Left renal cortex interstitium (tissue), 4 donors: ENCODE measurements around the gene PHOSPHO1. TPM values are rescaled to one million over a fixed set of nuclear protein-coding genes. Genes with fewer than 3 reads are reported as not detected.

ENCODE experiments used
- DNase-seq, 4 donors: peaks; one replicate each; pipeline ENCODE4 v3.0.0-alpha.2; 2013; ENCODE audit warnings: low read depth in 4 of 4, low spot score in 2 of 4, missing footprints in 1 of 4
- polyA plus RNA-seq, 4 donors: library from polyadenylated mRNA; unstranded; fragments of 120-200 nt; gene quantifications; one replicate each; pipeline ENCODE4 v1.2.1, GENCODE V29; 2013; ENCODE audit not compliant: insufficient read length in 4 of 4

The PHOSPHO1 gene
- polyA plus RNA-seq, 4 donors: 1.4 to 2.8 (median 2.1) TPM

DNA sequence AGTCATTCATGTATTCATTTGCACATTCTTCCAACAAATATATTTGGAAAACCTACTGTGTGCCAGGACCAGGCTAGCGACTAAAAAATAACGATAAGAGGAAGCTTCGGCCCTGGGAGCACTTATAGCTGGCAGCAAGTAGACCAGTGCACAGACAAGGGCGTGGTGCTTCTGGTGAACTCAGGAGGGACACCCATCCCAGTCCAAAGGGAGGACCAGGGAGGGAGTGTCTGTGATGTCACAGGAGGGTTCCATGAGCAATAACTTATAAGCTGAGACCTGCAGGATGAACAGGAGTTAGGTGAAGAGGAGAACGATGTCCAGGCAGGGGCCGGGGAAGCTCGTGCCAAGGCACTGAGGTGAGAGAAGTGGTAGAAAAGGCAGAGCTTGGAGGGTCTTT lies 17.4 kb upstream of the PHOSPHO1 start:
- no peak for DNase-seq

DNA sequence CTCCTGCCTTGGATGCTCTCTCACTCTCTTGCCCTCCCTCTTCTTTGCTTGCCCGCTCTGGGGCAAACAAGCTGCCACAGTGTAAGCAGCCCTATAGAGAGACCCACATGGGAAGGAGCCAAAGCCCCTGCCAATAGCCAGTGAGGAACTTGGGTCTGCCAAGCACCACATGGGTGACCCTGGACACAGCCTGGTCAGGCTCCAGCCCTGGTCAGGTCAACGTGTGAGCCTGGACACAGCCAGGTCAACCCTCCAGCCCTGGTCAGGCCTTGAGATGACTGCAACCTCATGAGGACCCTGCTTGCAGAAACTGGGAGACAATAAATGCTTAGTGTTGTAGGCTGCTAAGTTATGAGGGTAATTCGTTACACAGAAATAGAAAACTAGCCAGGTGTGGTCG lies 14.3 kb upstream of the PHOSPHO1 start:
- no peak for DNase-seq

DNA sequence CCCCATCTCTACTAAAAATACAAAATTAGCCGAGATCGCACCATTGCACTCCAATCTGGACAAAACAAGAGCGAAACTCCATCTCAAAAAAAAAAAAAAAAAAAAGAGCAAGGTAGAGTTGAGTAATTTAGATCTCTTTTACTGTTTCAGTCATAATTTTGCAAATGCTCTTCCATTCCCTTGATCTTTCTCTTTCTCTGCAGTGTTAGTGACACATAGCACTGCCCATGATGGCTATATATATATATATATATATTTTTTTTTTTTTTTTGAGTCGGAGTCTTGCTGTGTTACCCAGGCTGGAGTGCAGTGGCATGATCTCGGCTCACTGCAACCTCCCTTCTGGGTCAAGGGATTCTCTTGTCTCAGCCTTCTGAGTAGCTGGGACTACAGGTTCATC lies 12.2 kb upstream of the PHOSPHO1 start:
- no peak for DNase-seq

DNA sequence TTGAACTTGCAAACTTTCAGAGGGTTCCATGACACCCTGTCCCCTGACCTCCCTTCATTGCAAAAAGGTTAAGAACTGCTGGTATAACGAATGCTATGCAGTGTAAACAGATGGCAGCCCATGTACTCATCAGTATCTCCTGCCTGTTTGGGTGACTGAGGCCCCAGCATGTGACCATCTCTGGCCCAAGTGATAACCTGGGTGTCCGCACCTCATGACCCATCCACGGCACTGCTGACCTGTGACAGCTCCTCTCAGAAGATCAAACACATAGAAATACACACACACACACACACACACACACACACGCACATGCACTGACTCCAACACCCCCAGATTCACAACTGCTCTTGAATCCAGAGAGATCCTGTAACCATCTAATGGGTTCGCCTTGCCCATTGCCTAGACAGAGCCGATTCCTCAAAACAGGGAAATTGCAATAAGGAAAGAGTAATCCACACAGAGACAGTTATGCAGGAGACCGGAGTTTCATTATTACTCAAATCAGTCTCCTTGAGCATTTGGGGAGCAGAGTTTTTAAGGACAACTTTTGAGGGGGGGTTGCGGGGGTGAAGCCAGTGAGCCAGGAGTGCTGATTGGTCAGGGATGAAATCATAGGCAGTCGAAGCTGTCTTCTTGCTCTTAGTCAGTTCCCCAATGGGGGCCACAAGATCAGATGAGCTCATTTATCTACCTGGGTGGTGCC lies 11.3 kb upstream of the PHOSPHO1 start:
- DNase-seq: no peak

DNA sequence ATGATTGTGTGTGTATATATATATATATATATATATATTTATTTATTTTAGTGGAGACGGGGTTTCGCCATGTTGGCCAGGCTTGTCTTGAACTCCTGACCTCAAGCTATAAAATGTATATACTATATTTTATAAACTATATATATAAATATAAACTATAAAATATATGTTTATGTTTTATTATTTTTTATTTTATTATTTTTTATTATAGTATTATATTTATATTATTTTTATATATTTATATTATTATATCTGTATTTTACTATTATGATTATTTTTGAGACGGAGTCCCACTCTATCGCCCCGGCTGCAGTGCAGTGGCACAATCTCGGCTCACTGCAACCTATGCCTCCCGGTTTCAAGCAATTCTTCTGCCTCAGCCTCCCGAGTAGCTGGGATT lies 10.5 kb upstream of the PHOSPHO1 start:
- no peak for DNase-seq

DNA sequence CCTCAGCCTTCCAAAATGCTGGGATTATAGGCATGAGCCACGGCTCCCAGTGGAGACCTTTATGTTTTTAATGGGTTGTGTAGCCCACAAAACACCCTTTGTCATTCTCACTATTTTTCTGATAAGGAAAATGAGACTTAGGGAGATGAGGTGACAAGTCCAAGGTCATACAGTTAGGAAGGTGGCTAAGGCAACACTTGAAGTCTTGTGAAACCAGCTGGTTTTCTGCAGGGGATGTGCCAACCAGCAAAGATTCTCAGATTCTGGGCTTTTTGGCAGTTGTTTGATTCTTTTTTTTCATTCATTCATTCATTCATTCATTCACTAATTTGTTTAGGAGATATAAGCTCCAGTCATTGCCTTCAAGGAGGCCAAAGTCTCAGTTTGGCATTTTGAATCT lies 10.0 kb upstream of the PHOSPHO1 start:
- DNase-seq: no peak

DNA sequence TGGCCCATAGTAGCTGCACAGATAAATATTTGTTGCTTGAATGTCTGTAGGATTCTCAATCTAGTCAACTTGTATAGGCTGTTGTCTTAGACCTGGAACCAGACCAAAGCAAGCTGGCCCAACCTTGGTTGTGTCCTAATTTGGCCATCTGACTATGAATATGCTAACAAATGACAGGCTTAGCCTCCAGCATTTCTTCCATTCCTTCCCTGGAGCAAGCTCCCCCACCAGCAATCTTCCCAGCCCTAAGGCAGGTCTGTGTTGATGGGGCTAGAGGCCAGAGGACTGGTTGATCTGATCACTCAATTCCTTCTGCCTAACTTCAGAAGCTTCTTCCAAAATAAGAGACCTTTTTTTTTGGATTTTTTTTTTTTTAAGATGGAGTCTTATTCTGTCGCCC lies 9.4 kb upstream of the PHOSPHO1 start:
- no peak for DNase-seq

DNA sequence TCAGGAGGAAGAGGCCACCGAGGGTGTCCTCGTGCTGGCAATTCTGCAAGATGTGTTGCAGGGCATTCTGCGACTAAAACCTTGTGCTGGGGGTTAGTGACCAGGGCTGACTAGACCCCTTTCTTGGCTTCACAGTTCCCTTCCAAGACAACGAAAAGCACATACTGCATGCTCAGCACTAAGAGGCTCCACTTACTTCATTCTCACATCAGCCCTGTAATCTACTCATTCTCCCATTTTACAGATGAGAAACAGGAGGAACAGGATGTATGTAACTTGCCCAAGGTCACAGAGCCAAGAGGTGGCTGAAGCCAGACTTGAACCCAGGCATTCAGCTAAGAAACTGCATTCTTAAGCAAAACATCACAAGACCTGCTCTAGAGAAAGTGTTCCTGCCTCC lies 5.3 kb upstream of the PHOSPHO1 start:
- no peak for DNase-seq

DNA sequence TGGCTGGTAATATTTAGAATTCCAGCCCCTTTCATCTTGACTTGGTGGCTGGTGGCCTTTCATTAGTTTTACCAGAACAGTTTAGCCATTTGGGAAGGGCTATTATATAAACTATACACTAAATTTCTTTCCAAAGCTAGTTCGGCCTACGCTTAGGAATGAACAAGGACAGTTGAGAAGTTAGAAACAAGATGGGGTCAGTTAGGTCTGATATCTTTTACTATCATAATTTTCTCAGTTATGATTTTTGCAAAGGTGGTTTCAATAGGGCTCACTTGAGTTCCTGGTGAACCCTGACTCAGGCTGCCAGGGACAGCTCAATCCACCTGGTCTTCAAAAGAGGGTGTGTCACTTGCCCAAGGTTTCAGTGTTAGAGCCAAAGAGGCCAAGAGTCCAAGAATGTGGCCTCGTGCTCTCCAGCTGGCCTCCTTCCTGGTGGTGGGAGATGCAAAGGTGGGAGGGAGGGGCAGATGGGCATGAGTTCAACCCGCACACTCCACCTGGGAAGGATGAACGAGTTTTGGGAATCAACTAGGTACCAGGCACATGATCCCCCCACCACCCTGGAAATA lies 4.0 kb upstream of the PHOSPHO1 start:
- no peak for DNase-seq

DNA sequence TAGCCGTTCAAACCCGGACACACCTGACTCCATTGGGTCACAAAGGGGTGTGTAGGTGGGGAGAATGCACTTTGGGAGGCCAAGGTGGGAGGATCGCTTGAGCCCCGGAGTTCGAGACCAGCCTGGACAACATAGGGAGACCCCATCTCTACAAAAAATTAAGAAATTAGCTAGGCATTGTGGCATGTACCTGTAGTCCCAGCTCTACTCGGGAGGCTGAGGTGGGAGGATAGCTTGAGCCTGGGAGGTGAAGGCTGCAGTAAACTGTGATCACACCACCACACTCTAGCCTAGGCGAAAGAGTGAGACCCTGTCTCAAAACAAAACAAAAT lies 942 bp upstream of the PHOSPHO1 start:
- no peak for DNase-seq

DNA sequence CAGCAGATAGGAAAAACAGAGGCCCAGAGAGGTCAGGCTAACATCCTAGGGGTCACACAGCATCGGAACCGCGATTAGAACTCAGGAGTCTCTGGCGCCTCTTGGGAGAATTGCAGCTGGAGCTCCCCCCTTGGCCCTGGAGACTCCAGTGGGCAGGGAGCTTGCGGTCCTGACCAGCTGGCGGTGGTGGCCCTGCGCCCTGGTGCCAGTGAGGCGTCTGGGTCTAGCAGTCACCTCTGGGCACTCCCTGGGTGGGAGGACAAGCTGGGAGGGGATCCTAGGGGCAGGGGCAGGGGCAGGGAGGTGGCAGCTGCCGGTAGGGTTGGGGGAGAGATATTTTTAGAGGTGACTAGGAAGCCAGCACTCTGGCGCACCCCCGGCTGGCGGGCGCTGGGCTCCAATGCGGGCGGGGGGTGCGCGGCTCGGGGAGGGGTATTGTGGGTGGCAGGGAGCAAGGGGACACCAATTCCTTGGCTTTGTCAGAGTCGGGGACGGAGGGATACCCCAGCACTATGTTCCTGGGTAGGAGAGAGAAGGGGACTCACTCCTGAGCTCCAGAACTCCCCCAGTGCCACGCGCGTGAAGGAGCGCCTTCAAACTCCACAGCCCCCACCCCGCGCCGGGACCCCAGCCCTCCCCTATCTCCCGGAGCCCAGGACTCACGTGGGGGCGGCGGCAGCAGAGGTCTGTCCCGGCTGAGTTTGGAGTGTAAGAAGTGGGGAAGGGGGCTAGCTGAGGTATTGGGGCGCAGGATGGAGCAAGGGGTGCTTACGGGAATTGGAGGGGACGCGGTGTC lies 584 bp downstream of the PHOSPHO1 start:
- no peak for DNase-seq

DNA sequence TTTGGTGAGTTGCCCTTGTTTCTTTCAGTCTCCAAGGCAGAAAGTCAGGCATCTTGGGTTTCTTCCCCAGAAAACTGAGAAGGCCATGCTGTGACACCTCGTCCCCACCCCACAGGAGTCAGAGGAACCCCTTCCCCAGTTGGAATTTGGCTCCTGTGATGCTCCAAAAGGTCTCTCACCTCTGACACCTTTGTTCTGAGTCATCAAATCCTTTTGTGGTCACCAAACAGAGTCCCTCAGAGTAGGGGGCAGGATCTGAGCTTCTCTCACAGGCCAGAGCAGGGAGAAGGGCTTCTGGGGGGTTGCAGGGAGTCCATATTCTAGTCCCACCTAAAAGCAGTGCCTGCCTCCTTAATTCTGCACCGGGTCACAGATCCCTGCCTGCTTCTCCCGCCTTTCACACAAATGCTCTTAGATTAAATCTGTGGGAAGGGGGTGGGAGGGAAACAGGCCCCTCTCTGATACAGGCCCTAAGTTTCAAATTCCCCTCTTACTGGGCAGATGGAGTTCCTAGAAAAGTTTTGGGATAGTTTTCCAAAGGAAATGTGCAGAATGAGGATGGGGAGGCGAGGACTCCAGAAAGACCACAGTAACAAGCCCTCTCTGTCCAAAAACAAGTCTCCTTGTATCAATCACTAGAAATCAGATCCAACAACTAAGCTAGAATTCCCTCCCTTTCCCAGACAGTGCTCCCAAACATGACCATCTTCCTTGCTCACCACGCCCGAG lies 1.3 kb downstream of the PHOSPHO1 start:
- no peak for DNase-seq

DNA sequence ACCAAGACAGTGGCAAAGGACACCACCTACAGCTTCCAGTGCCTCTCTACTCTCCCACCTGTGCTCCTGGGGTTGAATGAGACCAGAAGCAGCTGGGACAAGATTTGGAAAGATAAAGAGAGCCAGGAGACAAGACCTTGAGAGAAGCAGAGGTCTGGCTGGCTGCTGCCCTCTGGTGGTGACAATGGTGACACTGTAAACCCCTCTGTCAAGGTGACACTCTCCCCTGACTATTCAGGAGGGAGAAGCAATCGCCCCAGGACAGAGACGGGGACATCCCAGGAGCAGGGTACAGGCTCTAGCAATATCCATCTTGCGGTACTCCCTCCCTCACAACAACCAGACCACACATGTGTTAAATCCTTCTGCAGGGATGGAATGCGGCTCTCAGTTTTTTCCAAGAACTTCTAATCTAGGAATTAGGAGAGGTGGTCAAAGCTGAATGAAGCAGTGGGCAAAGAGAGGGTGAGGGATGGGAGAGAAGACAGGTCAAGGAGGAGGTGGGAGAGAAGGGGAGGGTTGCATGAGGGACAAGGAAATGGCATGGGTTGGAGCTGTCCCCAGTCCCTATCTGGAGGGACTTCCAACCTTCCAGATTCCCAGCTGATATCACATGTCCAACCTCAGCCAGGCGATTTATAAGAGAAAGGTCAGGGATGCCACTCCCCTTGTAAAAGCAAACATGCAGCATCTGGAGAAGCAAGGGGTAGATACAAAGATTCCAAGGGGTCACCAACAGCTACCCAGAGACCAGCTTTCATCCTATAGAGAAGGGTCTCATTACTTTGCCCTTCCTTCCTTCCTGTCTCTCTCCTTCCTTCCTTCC lies 2.9 kb downstream of the PHOSPHO1 start:
- peak in 1 of 4 donors; percentile 58 for DNase-seq

DNA sequence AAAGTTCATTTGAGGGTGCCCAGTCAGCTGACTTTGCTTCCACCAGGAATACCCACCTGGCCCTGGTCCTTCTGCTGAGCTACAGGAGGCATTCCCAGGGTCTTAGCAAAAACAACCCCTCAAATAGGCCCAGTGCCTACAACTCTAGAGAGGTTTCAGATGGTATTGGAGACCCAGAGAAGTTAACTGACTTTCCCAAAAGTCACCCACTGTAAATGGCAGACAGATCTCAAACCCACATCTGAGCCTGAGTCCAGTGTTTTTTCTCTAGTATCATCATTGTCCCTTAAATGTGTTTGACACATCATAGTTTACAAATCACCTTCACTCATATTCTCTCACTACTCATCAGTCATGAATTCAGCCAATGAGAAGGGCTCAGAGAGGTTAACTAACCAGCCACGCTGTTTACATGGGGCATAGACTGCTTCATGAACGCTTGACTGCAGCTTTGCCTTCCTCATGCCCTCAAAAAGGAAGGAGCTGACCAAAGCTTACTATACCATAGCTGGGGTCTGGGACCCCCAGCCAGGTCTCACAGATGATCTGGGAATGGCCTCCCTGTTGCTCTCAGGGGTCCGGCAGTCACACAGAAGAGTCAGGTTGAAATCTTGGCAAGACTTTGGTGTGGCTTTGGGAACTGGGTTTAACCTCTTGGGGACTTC lies 3.7 kb downstream of the PHOSPHO1 start:
- no peak for DNase-seq

DNA sequence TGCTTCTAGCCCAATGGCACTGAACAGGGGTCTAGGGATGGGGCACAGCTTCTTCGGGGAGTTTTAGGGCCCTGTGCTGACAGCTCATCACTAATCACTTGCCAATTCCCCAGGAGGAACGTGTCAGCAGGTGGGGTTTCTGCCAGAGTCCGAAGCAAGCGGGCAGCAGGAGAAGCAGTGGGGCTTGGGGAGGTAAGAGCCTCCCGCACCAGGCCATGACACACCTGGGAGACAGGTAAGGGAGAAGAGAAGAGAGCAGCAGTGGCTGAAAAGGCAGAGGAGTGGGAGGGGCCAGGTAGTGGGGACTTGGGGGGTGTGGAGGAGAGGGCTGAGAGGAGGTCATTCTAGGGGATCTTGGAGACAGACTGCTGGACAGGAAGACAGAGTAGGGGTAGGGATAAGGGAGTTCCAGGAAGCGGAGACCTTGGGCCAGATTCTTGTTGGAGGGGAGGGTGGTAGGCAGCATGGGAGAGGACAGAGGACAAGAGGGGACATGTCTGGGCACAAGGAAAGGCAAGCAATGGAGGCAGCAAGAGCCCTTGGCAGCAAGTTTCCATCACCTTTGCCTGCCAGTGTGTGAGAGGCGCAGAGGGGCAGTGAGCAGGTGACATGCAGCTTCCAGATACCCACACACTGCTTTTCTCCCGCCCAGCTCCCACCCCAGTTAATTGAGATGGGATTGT lies 4.9 kb downstream of the PHOSPHO1 start:
- no peak for DNase-seq

DNA sequence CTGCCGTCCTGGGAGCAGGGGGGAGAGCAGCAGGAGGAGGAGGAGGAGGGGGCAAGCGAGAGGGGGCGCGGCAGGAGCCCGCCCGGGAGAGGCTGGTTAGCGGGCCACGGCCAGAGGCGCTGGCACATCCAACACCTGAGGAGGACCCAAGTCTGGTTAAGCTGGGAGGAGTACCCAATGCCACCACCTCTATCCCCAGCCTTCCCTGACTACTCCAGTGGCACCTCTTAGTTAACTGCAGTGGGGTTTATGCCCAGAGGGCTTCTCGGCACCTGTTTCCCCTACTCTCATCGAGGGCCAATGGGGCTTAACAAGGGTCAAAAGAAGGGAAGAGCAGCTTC lies 5.6 kb downstream of the PHOSPHO1 start:
- no peak for DNase-seq

DNA sequence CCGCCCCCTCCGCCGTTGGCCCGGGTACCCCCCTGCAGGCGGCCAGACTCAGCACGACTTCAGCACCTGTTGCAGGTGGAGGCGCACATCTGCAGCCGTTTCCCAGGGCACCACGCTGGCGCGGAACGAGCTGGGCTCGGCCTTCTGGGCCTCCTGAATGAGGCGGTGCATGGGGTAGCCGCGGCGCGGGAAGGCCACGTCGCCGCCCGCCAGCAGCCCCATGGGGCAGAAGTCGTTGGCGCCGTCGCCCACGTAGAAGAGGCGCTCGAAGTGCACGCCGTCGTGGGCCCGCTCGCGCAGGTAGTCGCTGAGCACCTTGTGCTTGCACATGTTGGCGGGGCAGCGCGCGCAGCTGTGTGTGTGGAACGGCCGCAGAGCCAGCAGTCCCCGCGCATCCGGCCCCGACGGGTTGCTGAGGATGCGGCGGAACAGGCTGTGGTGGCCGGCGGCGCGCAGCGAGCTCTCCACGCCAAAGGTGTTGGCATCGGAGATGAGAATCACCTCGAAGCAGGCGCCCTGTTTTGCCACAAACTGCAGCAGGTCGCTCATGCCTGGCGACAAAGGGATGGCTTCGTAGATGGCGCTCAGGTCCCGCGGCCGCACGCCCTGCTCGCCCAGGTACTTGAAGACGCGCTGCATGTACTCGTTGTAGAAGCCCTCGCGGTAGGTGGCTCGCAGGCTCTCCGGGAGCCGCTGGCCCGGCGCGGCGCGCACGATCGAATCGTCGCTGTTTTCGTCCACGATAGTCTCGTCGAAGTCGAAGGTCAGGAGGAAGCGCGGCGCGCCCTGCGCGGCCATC lies 6.2 kb downstream of the PHOSPHO1 start:
- no peak for DNase-seq

DNA sequence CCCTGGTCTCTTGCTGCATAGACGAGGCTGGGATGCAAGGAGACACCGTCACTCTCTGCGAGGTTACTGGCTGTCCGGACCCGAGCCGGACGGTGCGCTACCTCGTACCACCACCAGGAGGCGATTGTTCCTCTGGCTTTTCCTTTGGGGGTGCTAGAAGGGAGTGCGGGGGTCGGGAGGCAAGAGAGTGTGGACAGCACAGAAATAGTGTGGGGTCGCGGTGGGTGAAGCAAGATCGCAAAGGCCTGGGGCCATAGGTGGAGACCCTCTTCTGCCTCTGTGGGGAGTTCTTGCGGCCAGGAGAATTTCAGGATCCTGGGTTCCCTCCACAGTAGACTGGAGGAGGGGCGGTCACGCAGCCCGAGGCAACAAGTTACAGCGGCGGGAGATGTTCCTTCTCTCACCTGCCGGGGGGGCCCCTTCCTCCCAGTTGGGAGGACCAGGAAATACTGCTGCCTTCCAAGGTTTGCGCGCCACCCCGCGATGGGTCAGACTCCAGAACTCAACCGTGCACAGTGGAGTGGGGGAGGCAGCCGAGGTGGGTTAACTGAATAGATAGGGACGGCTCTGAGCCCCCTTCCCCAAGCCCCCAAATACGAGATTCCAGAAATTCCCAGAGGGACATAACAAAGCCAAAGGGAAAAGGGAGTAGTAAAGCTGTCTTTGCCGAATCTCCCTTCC lies 6.9 kb downstream of the PHOSPHO1 start:
- peak in 1 of 4 donors; percentile 20 for DNase-seq
